Hepatocyte (in vitro differentiated cells): ENCODE measurements around the gene PHACTR2.
"Not testable (repeated sequence)": the region's sequence is repeated elsewhere in the genome, so short reads cannot be mapped to it uniquely, and the experiment has no call there.

Experiments
- CTCF ChIP-seq: fragments of 200-600 bp; sonication (generic); IDR thresholded peaks from 2 replicates; pipeline ENCODE4 v1.5.1; 2016; ENCODE audit warnings: antibody characterized with exemption, mild to moderate bottlenecking; ENCODE audit not compliant: poor library complexity
- EZH2 ChIP-seq: fragments of 200-600 bp; sonication (generic); IDR thresholded peaks from 2 replicates; pipeline ENCODE4 v1.6.1; 2016; ENCODE audit warnings: antibody characterized with exemption, mild to moderate bottlenecking, borderline replicate concordance

- TF ChIP-seq CTCF, EZH2: not testable (repeated sequence)
Measured at GRCh38 chr6:143660170-143660569, 17.6 kb upstream of the PHACTR2 start.
